Activated CD4-positive, alpha-beta memory T cell treated with anti-CD3 and anti-CD28 coated beads for 36 hours (primary cell): Measurements from ENCODE around the gene ANKRD34A. TPM values are rescaled to one million over a fixed set of nuclear protein-coding genes. Genes with fewer than 3 reads are reported as not detected.
A peak's percentile ranks its signal among the peaks of the same experiment; 100 is the strongest.

ENCODE experiments used
- CTCF ChIA-PET: fragments of 350-600 bp; sonication (Branson Sonifier 250); formaldehyde crosslinking; loops from one replicate; lab custom pipeline; 2021; ENCODE audit warnings: antibody characterized with exemption, inconsistent platforms; lab: Charles Lee
- POLR2A ChIA-PET: fragments of 350-600 bp; sonication (Branson Sonifier 250); formaldehyde crosslinking; loops from one replicate; lab custom pipeline; 2021; ENCODE audit warnings: antibody characterized with exemption; lab: Charles Lee
- DNase-seq: peaks from one replicate; pipeline ENCODE4 v3.0.0-alpha.2; 2020
- H3K27ac Mint-ChIP-seq: one replicate; pipeline ENCODE4 v1.8.0; 2021; ENCODE audit warnings: mixed read lengths
- H3K27me3 Mint-ChIP-seq: one replicate; pipeline ENCODE4 v1.8.0; 2021; ENCODE audit warnings: mixed read lengths
- H3K36me3 Mint-ChIP-seq: one replicate; pipeline ENCODE4 v1.8.0; 2021; ENCODE audit warnings: mixed read lengths
- H3K4me1 Mint-ChIP-seq: one replicate; pipeline ENCODE4 v1.8.0; 2021; ENCODE audit warnings: low read depth, mixed read lengths
- H3K4me3 Mint-ChIP-seq: one replicate; pipeline ENCODE4 v1.8.0; 2021; ENCODE audit warnings: mild to moderate bottlenecking, mixed read lengths
- H3K9me3 Mint-ChIP-seq: one replicate; pipeline ENCODE4 v1.8.0; 2021; ENCODE audit warnings: mixed read lengths
- intact Hi-C: fragments of 100-400 bp; cut with micrococcal nuclease; formaldehyde crosslinking; loops from one replicate; pipeline ENCODE4 v1.15.1; 2023
- total RNA-seq, 2 experiments: library from RNA; stranded (reverse); gene quantifications; one replicate each; pipeline ENCODE4 v1.2.3, GENCODE V29; 2021

Gene ANKRD34A
- total RNA-seq, 2 experiments from 2014 or later, result 4.6 to 4.7 TPM

- H3K27ac Mint-ChIP-seq, result peak overlapping the region; percentile 96
- ChIA-PET POLR2A (interaction anchor here (1.2 to 3.3 kb wide), 7 partner anchors 8 to 133 kb away, joined by 3 to 35 read pairs (median 7); partner anchors contain the start of genes ANKRD34A, LIX1L, PIAS3 and POLR3GL), CTCF (interaction anchor here (1.0 to 2.1 kb wide), 8 partner anchors 8 to 92 kb away, joined by 3 to 8 read pairs (median 4); partner anchors contain the start of genes ANKRD34A, ITGA10, LIX1L and NUDT17)
- peak; percentile 51 for DNase-seq
- H3K36me3 Mint-ChIP-seq, result peaks cover 16% of the 10 kb centered on the region
- H3K9me3 Mint-ChIP-seq, result no peaks in the 10 kb centered on the region
- H3K4me1 Mint-ChIP-seq, result peaks cover 45% of the 10 kb centered on the region
- intact Hi-C loops, result loop anchor here (1.0 to 5.0 kb wide), 8 partner anchors 7 to 118 kb away; partner anchors contain the start of genes ANKRD34A, LIX1L, PIAS3 and POLR3GL
- H3K27me3 Mint-ChIP-seq, result no peaks in the 10 kb centered on the region
- peak overlapping the region; percentile 90 for H3K4me3 Mint-ChIP-seq
Observed at GRCh38 chr1:145918992-145919939, 45.1 kb downstream of the ANKRD34A start.

GRCh38 chr1:145918144-145918991, 46.0 kb downstream of the ANKRD34A start, which contains the start of gene PEX11B:
TSS of gene PEX11B (minus strand) at chr1:145918717. CDS start at chr1:145918688, 29 bp downstream.
- H3K36me3 Mint-ChIP-seq, result peaks cover 16% of the 10 kb centered on the region
- peaks cover 45% of the 10 kb centered on the region for H3K4me1 Mint-ChIP-seq
- peak within 1 kb of the TSS; percentile 90 for H3K4me3 Mint-ChIP-seq
- POLR2A ChIA-PET, result interaction anchor here (0.6 to 3.3 kb wide), 8 partner anchors 9 to 133 kb away, joined by 3 to 35 read pairs (median 6); partner anchors contain the start of genes ANKRD34A, LIX1L, PIAS3 and POLR3GL
- peak; percentile 94 for DNase-seq
- CTCF ChIA-PET, result interaction anchor here (1.0 to 2.1 kb wide), 8 partner anchors 9 to 93 kb away, joined by 3 to 8 read pairs (median 4); partner anchors contain the start of genes ANKRD34A, ITGA10, LIX1L and NUDT17
- no peaks in the 10 kb centered on the region for H3K27me3 Mint-ChIP-seq
- peak within 1 kb of the TSS; percentile 96 for H3K27ac Mint-ChIP-seq
- intact Hi-C loops, result loop anchor here (1.0 to 5.0 kb wide), 8 partner anchors 8 to 119 kb away; partner anchors contain the start of genes ANKRD34A, LIX1L, PIAS3 and POLR3GL
- no peaks in the 10 kb centered on the region for H3K9me3 Mint-ChIP-seq

DNA sequence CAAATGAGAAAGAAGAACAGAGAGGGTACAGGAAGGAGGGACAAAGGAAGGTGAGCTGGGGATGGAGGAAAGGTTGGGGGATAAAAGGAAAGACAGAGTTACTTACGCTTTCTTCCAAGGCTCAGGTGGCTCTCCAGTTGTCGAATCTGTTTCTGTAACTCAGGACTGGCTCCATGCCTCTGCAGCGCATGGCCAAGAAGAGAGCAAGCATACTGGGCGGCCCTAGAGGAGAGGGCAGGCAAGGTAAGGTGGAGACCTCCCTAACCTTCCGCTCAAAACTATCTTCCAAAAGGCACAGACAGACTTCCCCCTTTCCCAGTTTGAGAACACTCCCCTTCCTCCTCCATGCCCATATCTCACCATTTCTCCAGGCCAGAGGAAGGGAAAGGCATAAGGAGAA, 46.8 kb downstream of the ANKRD34A start:
- DNase-seq, result no peak
- Mint-ChIP-seq H3K27me3 (no peaks in the 10 kb centered on the region), H3K9me3 (no peaks in the 10 kb centered on the region), H3K27ac (peak overlapping the region; percentile 96), H3K4me3 (peak overlapping the region; percentile 90), H3K4me1 (peaks cover 47% of the 10 kb centered on the region), H3K36me3 (peaks cover 15% of the 10 kb centered on the region)
- ChIA-PET CTCF (interaction anchor here (2.1 kb wide), 1 partner anchor 41 kb away, joined by 7 read pairs; the partner anchor contains the start of gene LIX1L), POLR2A (interaction anchor here (1.6 to 3.3 kb wide), 4 partner anchors 10 to 134 kb away, joined by 5 to 35 read pairs (median 16); partner anchors contain the start of genes LIX1L, PIAS3 and RBM8A)
- intact Hi-C loops, result loop anchor here (5.0 kb wide), 2 partner anchors 90 to 120 kb away; no protein-coding TSS in a partner anchor

DNA sequence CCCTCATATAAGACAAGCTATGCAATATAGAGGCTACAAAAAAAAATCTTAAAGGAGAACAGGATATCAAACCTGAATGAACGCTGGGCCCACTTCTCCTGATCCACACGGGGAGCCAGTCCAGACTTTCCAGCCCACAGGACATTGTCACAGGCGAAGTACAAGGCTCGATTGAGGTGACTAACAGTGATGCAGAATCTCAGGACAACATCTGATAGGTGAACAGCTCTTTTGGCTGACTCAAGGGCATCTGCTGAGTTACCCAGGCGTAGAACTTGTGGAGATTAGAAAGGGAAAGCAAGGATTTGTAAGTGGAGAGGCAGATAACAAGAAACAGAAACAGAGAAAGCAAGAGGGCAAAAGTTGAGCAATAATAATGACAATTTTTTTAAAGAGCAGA, 47.6 kb downstream of the ANKRD34A start:
- ChIA-PET CTCF (interaction anchor here (0.8 to 1.1 kb wide), 4 partner anchors 11 to 75 kb away, joined by 3 to 4 read pairs (median 3); partner anchors contain the start of gene RBM8A), POLR2A (interaction anchor here (0.6 kb wide), 1 partner anchor 37 kb away, joined by 3 read pairs; no protein-coding TSS in a partner anchor)
- no peaks in the 10 kb centered on the region for H3K9me3 Mint-ChIP-seq
- peak overlapping the region; percentile 38 for H3K27ac Mint-ChIP-seq
- peaks cover 19% of the 10 kb centered on the region for H3K36me3 Mint-ChIP-seq
- peak overlapping the region; percentile 60 for H3K4me3 Mint-ChIP-seq
- no peak for DNase-seq
- peaks cover 45% of the 10 kb centered on the region for H3K4me1 Mint-ChIP-seq
- intact Hi-C loops, result loop anchor here (5.0 kb wide), 2 partner anchors 89 to 121 kb away; no protein-coding TSS in a partner anchor
- no peaks in the 10 kb centered on the region for H3K27me3 Mint-ChIP-seq

- no peak for DNase-seq
- Mint-ChIP-seq H3K27me3 (no peaks in the 10 kb centered on the region), H3K4me3 (no peak overlapping the region), H3K9me3 (no peaks in the 10 kb centered on the region), H3K27ac (no peak overlapping the region), H3K4me1 (peaks cover 17% of the 10 kb centered on the region), H3K36me3 (peaks cover 25% of the 10 kb centered on the region)
- POLR2A ChIA-PET, result no interaction called here
- intact Hi-C loops, result no loop called here
- CTCF ChIA-PET, result interaction anchor here (5.0 to 9.7 kb wide), 2 partner anchors 20 to 66 kb away, joined by 34 to 97 read pairs; partner anchors contain the start of gene NUDT17
Observed at GRCh38 chr1:145912128-145912641, 52.2 kb downstream of the ANKRD34A start.

Other genes with a start within 250 kb of the ANKRD34A start
- under 1 TPM; 0.14 to 0.31 TPM for gene CD160, start 245.1 kb downstream of the ANKRD34A start, total RNA-seq
- gene RNF115, start 140.5 kb downstream of the ANKRD34A start, total RNA-seq, result 10 to 100 TPM; 10.1 TPM
- gene POLR3C, start 140.4 kb downstream of the ANKRD34A start, total RNA-seq, result 10 to 100 TPM; 27.3 to 28.9 TPM
- 1 to 10 TPM; 2.8 to 3.8 TPM for gene NUDT17, start 118.9 kb downstream of the ANKRD34A start, total RNA-seq
- gene PIAS3, start 105.5 kb downstream of the ANKRD34A start, total RNA-seq, result 10 to 100 TPM; 17.8 to 17.9 TPM
- under 1 TPM; 0.24 to 0.36 TPM for gene ANKRD35, start 78.7 kb downstream of the ANKRD34A start, total RNA-seq
- gene ITGA10, start 54.5 kb downstream of the ANKRD34A start, total RNA-seq, result 1 to 10 TPM; 1.0 to 1.1 TPM
- 10 to 100 TPM; 22.8 to 25.6 TPM for gene PEX11B, start 45.9 kb downstream of the ANKRD34A start, total RNA-seq
- 100 to 1,000 TPM; 275 to 277 TPM for gene RBM8A, start 37.1 kb downstream of the ANKRD34A start, total RNA-seq
- 10 to 100 TPM; 46.6 to 47.8 TPM for gene LIX1L, start 6.6 kb downstream of the ANKRD34A start, total RNA-seq
- 10 to 100 TPM; 27.3 to 30.9 TPM for gene POLR3GL, start 115 bp upstream of the ANKRD34A start, total RNA-seq
- 10 to 100 TPM; 82.6 to 88.8 TPM for gene TXNIP, start 32.0 kb upstream of the ANKRD34A start, total RNA-seq
- gene HJV, start 57.2 kb upstream of the ANKRD34A start, total RNA-seq, result not detected
- gene NBPF10, start 180.2 kb upstream of the ANKRD34A start, total RNA-seq, result 1 to 10 TPM; 1.5 to 1.7 TPM